Tibial nerve (tissue), 4 donors: ENCODE data around the gene CSAD. TPM values are rescaled to one million over a fixed set of nuclear protein-coding genes. Genes with fewer than 3 reads are reported as not detected.
A peak's percentile ranks its signal among the peaks of the same experiment; 100 is the strongest.

Source experiments
- DNase-seq, 2 donors: peaks; one replicate each; pipeline ENCODE4 v3.0.0-alpha.2; 2019; ENCODE audit warnings: low spot score in 2 of 2
- H3K27ac ChIP-seq, 4 donors: fragments of 200-600 bp; sonication (generic) in 3 of 4; one replicate each; pipeline ENCODE4 v1.5.1; 2017 to 2019; ENCODE audit warnings: mild to moderate bottlenecking in 1 of 4
- H3K27me3 ChIP-seq, 2 donors: fragments of 200-600 bp; sonication (generic) in 1 of 2; one replicate each; pipeline versions ENCODE4 v1.5.1 to v1.6.0; 2017 to 2019
- H3K36me3 ChIP-seq, 3 donors: fragments of 200-600 bp; sonication (generic); one replicate each; pipeline ENCODE4 v1.5.1; 2018 to 2019
- H3K4me1 ChIP-seq, 4 donors: fragments of 200-600 bp; sonication (generic) in 3 of 4; one replicate each; pipeline ENCODE4 v1.5.1; 2017 to 2019
- H3K4me3 ChIP-seq, 4 donors: fragments of 200-600 bp; sonication (generic) in 3 of 4; one replicate each; pipeline ENCODE4 v1.5.1; 2017 to 2019; ENCODE audit warnings: mild to moderate bottlenecking in 1 of 4, moderate library complexity in 1 of 4
- H3K9me3 ChIP-seq, 4 donors: fragments of 200-600 bp; sonication (generic) in 3 of 4; one replicate each; pipeline ENCODE4 v1.5.1; 2017 to 2019
- CTCF ChIP-seq, 5 experiments: fragments of 200-600 bp in 3 of 5; fragments of 450-650 bp in 2 of 5; sonication (generic) in 3 of 5; IDR thresholded peaks; one replicate each; pipeline ENCODE4 v1.5.1; 2016 to 2019; ENCODE audit warnings: antibody characterized with exemption in 5 of 5, mild to moderate bottlenecking in 3 of 5, moderate library complexity in 2 of 5
- EP300 ChIP-seq, 2 donors: sonication (generic); formaldehyde crosslinking; IDR thresholded peaks; one replicate each; pipeline ENCODE4 v1.6.1; 2017; ENCODE audit warnings: antibody characterized with exemption in 2 of 2, mild to moderate bottlenecking in 1 of 2
- POLR2A ChIP-seq, 2 donors: fragments of 450-650 bp; IDR thresholded peaks; one replicate each; pipeline ENCODE4 v1.6.1; 2017; ENCODE audit warnings: antibody characterized with exemption in 2 of 2, mild to moderate bottlenecking in 2 of 2, moderate library complexity in 2 of 2
- WGBS, 2 donors: methylation state at CpG; one replicate each; pipeline ENCODE4 v1.1.5; 2018; 5-methylcytosine and 5-hydroxymethylcytosine counted together
- total RNA-seq, 4 donors: library from RNA; depleted of rRNA; stranded (reverse); fragments of >200 nt; gene quantifications; one replicate each; pipeline ENCODE4 v1.1.0, GENCODE V29; 2016

The CSAD gene
- total RNA-seq, 4 donors from 2014 or later, result 52.4 to 90.6 (median 78.7) TPM

- no peak for DNase-seq
- TF ChIP-seq CTCF (IDR thresholded peaks at IDR 0.05), result no peak
- TF ChIP-seq POLR2A (IDR thresholded peaks at IDR 0.05), result no peak
- TF ChIP-seq EP300 (IDR thresholded peaks at IDR 0.05), result no peak
- peaks cover 0 to 83% (median 16%) of the 10 kb centered on the region in 3 donors for H3K36me3 ChIP-seq
- no peak overlapping the region for H3K4me3 ChIP-seq
- no peaks in the 10 kb centered on the region for H3K9me3 ChIP-seq
- H3K4me1 ChIP-seq, result peaks cover 0 to 67% (median 26%) of the 10 kb centered on the region in 4 donors
- no peaks in the 10 kb centered on the region for H3K27me3 ChIP-seq
- 89 to 98% methylated on average over 3 of the region's 3 CpGs for WGBS, 2 donors
- no peak overlapping the region for H3K27ac ChIP-seq
Measured at GRCh38 chr12:53185582-53186153, 4.9 kb upstream of the CSAD start.

- no peak overlapping the region for H3K27ac ChIP-seq
- WGBS, 2 donors, result 84 to 96% methylated on average over 6 of the region's 6 CpGs
- no peaks in the 10 kb centered on the region for H3K27me3 ChIP-seq
- peaks cover 0 to 77% (median 16%) of the 10 kb centered on the region in 3 donors for H3K36me3 ChIP-seq
- peaks cover 0 to 61% (median 25%) of the 10 kb centered on the region in 4 donors for H3K4me1 ChIP-seq
- TF ChIP-seq EP300 (IDR thresholded peaks at IDR 0.05), result no peak
- no peak for TF ChIP-seq POLR2A (IDR thresholded peaks at IDR 0.05)
- TF ChIP-seq CTCF (IDR thresholded peaks at IDR 0.05), result no peak
- no peak overlapping the region for H3K4me3 ChIP-seq
- no peaks in the 10 kb centered on the region for H3K9me3 ChIP-seq
- DNase-seq, result no peak
Measured at GRCh38 chr12:53184828-53185227, 4.1 kb upstream of the CSAD start.

- Histone ChIP-seq H3K9me3 (no peaks in the 10 kb centered on the region), H3K36me3 (peaks cover 0 to 58% (median 12%) of the 10 kb centered on the region in 3 donors), H3K4me3 (peak overlapping the region in 1 of 4 donors; percentile 8), H3K27me3 (no peaks in the 10 kb centered on the region), H3K4me1 (peaks cover 0 to 60% (median 29%) of the 10 kb centered on the region in 4 donors), H3K27ac (no peak overlapping the region)
- WGBS, 2 donors, result 25 to 26% methylated on average over 2 of the region's 2 CpGs
- no peak for TF ChIP-seq EP300 (IDR thresholded peaks at IDR 0.05)
- TF ChIP-seq POLR2A (IDR thresholded peaks at IDR 0.05), result no peak
- TF ChIP-seq CTCF (IDR thresholded peaks at IDR 0.05), result no peak
- no peak for DNase-seq
Measured at GRCh38 chr12:53182903-53183302, 2.2 kb upstream of the CSAD start.

- H3K4me3 ChIP-seq, result peak overlapping the region in 2 of 4 donors; percentile 76 to 83
- TF ChIP-seq CTCF (IDR thresholded peaks at IDR 0.05) (no peak), POLR2A (IDR thresholded peaks at IDR 0.05) (no peak), EP300 (IDR thresholded peaks at IDR 0.05) (no peak)
- H3K4me1 ChIP-seq, result peaks cover 0 to 60% (median 29%) of the 10 kb centered on the region in 4 donors
- no peaks in the 10 kb centered on the region for H3K9me3 ChIP-seq
- H3K36me3 ChIP-seq, result peaks cover 0 to 48% (median 9%) of the 10 kb centered on the region in 3 donors
- DNase-seq, result no peak
- peak overlapping the region in 3 of 4 donors; percentile 2 to 95 (median 91) for H3K27ac ChIP-seq
- 24 to 49% methylated on average over 2 of the region's 2 CpGs for WGBS, 2 donors
- no peaks in the 10 kb centered on the region for H3K27me3 ChIP-seq
Measured at GRCh38 chr12:53181935-53182334, 1.2 kb upstream of the CSAD start.

- TF ChIP-seq CTCF (IDR thresholded peaks at IDR 0.05), result no peak
- no peak for TF ChIP-seq EP300 (IDR thresholded peaks at IDR 0.05)
- no peak for TF ChIP-seq POLR2A (IDR thresholded peaks at IDR 0.05)
- peak in 1 of 2 donors; percentile 41 for DNase-seq
- H3K4me3 ChIP-seq, result peak overlapping the region; percentile 41 to 86 (median 80)
- WGBS, 2 donors, result 1 to 3% methylated on average over 18 to 38 of the region's 57 CpGs
- H3K4me1 ChIP-seq, result peaks cover 0 to 60% (median 29%) of the 10 kb centered on the region in 4 donors
- H3K27ac ChIP-seq, result peak overlapping the region; percentile 44 to 95 (median 92)
- H3K27me3 ChIP-seq, result no peaks in the 10 kb centered on the region
- no peaks in the 10 kb centered on the region for H3K9me3 ChIP-seq
- peaks cover 0 to 40% (median under 1%) of the 10 kb centered on the region in 3 donors for H3K36me3 ChIP-seq
Measured at GRCh38 chr12:53180931-53181645, 363 bp upstream of the CSAD start.
